Ascending aorta (tissue), 2 donors: ENCODE measurements around the gene EIF5AL1. TPM values are rescaled to one million over a fixed set of nuclear protein-coding genes. Genes with fewer than 3 reads are reported as not detected.

Source experiments
- DNase-seq, 2 donors: peaks; one replicate each; pipeline ENCODE4 v3.0.0-alpha.2; 2019; ENCODE audit warnings: low spot score in 2 of 2
- H3K27ac ChIP-seq, 2 donors: fragments of 200-600 bp; sonication (generic); one replicate each; pipeline ENCODE4 v1.5.1; 2016 to 2017; ENCODE audit warnings: mild to moderate bottlenecking in 1 of 2
- H3K27me3 ChIP-seq: fragments of 200-600 bp; sonication (generic); one replicate; pipeline ENCODE4 v1.5.1; 2017
- H3K36me3 ChIP-seq, 2 donors: fragments of 200-600 bp; sonication (generic); one replicate each; pipeline ENCODE4 v1.5.1; 2016
- H3K4me1 ChIP-seq, 2 donors: fragments of 200-600 bp; sonication (generic); one replicate each; pipeline ENCODE4 v1.5.1; 2016 to 2017; ENCODE audit warnings: mild to moderate bottlenecking in 1 of 2
- H3K4me3 ChIP-seq, 2 donors: fragments of 200-600 bp; sonication (generic); one replicate each; pipeline ENCODE4 v1.5.1; 2016 to 2017; ENCODE audit warnings: mild to moderate bottlenecking in 1 of 2
- H3K9me3 ChIP-seq, 2 donors: fragments of 200-600 bp; sonication (generic); one replicate each; pipeline ENCODE4 v1.5.1; 2016
- CTCF ChIP-seq, 3 experiments: fragments of 200-600 bp in 2 of 3; fragments of 450-650 bp in 1 of 3; sonication (generic) in 2 of 3; IDR thresholded peaks; one replicate each; pipeline ENCODE4 v1.5.1; 2016 to 2019; ENCODE audit warnings: antibody characterized with exemption in 3 of 3, mild to moderate bottlenecking in 1 of 3, moderate library complexity in 1 of 3
- intact Hi-C: fragments of 100-400 bp; cut with DNase I; formaldehyde crosslinking; loops from one replicate; pipeline ENCODE4 v1.15.1; 2023
- total RNA-seq: library from RNA; depleted of rRNA; stranded (reverse); fragments of >200 nt; gene quantifications from one replicate; pipeline ENCODE4 v1.1.0, GENCODE V29; 2016

EIF5AL1 gene
- total RNA-seq, 1 donor from 2014 or later: 0.21 TPM

- DNase-seq: no peak
Observed at GRCh38 chr10:79492256-79492655, 20.1 kb upstream of the EIF5AL1 start.

GRCh38 chr10:79492839-79493238, 19.5 kb upstream of the EIF5AL1 start:
- H3K4me3 ChIP-seq: no peak overlapping the region
- H3K4me1 ChIP-seq: peaks cover 4 to 7% of the 10 kb centered on the region in 2 donors
- no peak for TF ChIP-seq CTCF (IDR thresholded peaks at IDR 0.05)
- intact Hi-C loops: no loop called here
- no peaks in the 10 kb centered on the region for H3K36me3 ChIP-seq
- no peaks in the 10 kb centered on the region for H3K9me3 ChIP-seq
- DNase-seq: no peak
- H3K27ac ChIP-seq: no peak overlapping the region
- H3K27me3 ChIP-seq: no peaks in the 10 kb centered on the region

More at GRCh38 chr10:79492256-79492655, 20.1 kb upstream of the EIF5AL1 start:
- Histone ChIP-seq H3K27ac (no peak overlapping the region), H3K4me3 (no peak overlapping the region), H3K27me3 (no peaks in the 10 kb centered on the region), H3K9me3 (no peaks in the 10 kb centered on the region), H3K4me1 (peaks cover 4 to 10% of the 10 kb centered on the region in 2 donors), H3K36me3 (no peaks in the 10 kb centered on the region)
- intact Hi-C loops: no loop called here
- TF ChIP-seq CTCF (IDR thresholded peaks at IDR 0.05): no peak

GRCh38 chr10:79493806-79494205, 18.5 kb upstream of the EIF5AL1 start:
- DNase-seq: no peak
- H3K4me1 ChIP-seq: no peaks in the 10 kb centered on the region
- no peaks in the 10 kb centered on the region for H3K9me3 ChIP-seq
- H3K36me3 ChIP-seq: no peaks in the 10 kb centered on the region
- intact Hi-C loops: no loop called here
- H3K27ac ChIP-seq: no peak overlapping the region
- H3K4me3 ChIP-seq: no peak overlapping the region
- H3K27me3 ChIP-seq: no peaks in the 10 kb centered on the region
- TF ChIP-seq CTCF (IDR thresholded peaks at IDR 0.05): no peak

- Histone ChIP-seq H3K9me3 (no peaks in the 10 kb centered on the region), H3K27me3 (no peaks in the 10 kb centered on the region), H3K27ac (no peak overlapping the region), H3K4me1 (no peaks in the 10 kb centered on the region), H3K36me3 (no peaks in the 10 kb centered on the region), H3K4me3 (no peak overlapping the region)
- no peak for TF ChIP-seq CTCF (IDR thresholded peaks at IDR 0.05)
- DNase-seq: no peak
- intact Hi-C loops: no loop called here
Observed at GRCh38 chr10:79494871-79495705, 17.2 kb upstream of the EIF5AL1 start.

- no peaks in the 10 kb centered on the region for H3K4me1 ChIP-seq
- intact Hi-C loops: no loop called here
- no peak overlapping the region for H3K27ac ChIP-seq
- H3K27me3 ChIP-seq: no peaks in the 10 kb centered on the region
- no peak overlapping the region for H3K4me3 ChIP-seq
- no peak for DNase-seq
- no peak for TF ChIP-seq CTCF (IDR thresholded peaks at IDR 0.05)
- no peaks in the 10 kb centered on the region for H3K9me3 ChIP-seq
- no peaks in the 10 kb centered on the region for H3K36me3 ChIP-seq
Observed at GRCh38 chr10:79495791-79496190, 16.5 kb upstream of the EIF5AL1 start.
